Erythroblast (primary cell): ENCODE results near the gene KRCC1.

Experiments used
- DNase-seq, 2 experiments: peaks; one replicate each; lab custom pipeline; 2025; lab: John Stamatoyannopoulos, UW
- GATA1 ChIP-seq: IDR thresholded peaks from 2 replicates; pipeline ENCODE4 v1.6.1; 2011; ENCODE audit warnings: low read depth, mild to moderate bottlenecking, control low read depth, low read length, moderate library complexity
- POLR2A ChIP-seq: IDR thresholded peaks from 2 replicates; pipeline ENCODE4 v1.6.1; 2011; ENCODE audit warnings: mild to moderate bottlenecking, low read length

The KRCC1 gene

GRCh38 chr2:88055371-88056128 lies at the start of gene KRCC1:
Gene KRCC1, minus strand, starts transcription at chr2:88055783. Its CDS starts 27,220 bp downstream, at chr2:88028563.
- TF ChIP-seq POLR2A: peak; percentile 95
- no peak for TF ChIP-seq GATA1
- peak; percentile 96 to 97 for DNase-seq

- no peak for DNase-seq
- TF ChIP-seq GATA1 (no peak), POLR2A (no peak)
Measured at GRCh38 chr2:88100489-88100858, 44.9 kb upstream of the KRCC1 start.

DNA sequence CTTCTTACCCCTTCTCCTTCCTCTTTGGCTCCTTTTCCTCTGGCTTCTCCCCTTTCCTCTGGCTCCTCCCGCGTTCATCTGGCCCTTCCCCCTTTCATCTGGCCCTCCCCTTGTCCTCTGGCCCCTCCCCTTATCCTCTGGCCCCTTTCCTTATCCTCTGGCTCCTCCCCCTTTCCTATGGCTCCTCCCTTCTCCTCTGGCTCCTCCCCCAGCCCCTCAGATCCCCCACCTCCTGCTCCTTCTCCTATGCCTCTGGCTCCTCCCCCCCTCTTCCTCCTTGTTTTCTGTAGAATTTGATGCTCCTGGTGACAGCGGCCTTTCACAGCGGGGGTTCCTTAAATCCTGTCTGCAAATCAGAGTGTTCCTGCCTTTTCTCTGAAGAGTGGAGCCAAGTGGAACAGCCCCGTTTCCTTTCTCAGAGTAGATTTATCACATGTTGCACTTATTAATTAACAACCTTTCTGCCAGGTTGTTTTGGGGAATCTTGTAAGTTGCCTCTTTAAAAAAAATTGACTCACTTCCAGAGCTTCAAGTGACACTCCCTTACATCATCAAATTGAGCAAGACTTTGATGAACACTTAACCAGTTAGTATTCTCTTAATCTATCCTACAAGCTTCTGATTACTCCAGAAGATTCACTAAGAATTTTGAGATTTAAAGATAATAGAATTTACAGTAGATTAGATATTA lies 44.4 kb upstream of the KRCC1 start:
- TF ChIP-seq POLR2A (no peak), GATA1 (no peak)
- peak; percentile 17 to 64 for DNase-seq

DNA sequence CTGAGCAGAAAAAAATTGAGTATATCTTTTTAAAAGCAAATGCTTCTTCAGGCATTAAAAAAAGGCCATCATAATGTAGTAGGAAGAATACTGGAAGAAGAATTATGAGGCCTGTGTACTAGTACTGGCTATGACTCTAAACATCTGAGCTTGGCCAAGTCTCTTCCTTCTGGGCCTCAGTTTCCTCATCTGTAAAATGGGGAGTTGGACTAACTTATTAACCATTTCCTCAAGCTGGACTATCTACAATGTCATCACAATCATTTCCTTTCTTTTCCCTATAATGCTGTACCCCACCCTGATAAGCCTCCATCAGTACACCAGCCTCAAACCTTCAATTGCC lies 42.9 kb upstream of the KRCC1 start:
- TF ChIP-seq POLR2A: no peak
- no peak for TF ChIP-seq GATA1

GRCh38 chr2:88097891-88098557 lies 42.4 kb upstream of the KRCC1 start:
- no peak for TF ChIP-seq POLR2A
- no peak for TF ChIP-seq GATA1
- no peak for DNase-seq

More for the DNA sequence above, 42.9 kb upstream of the KRCC1 start:
- no peak for DNase-seq

DNA sequence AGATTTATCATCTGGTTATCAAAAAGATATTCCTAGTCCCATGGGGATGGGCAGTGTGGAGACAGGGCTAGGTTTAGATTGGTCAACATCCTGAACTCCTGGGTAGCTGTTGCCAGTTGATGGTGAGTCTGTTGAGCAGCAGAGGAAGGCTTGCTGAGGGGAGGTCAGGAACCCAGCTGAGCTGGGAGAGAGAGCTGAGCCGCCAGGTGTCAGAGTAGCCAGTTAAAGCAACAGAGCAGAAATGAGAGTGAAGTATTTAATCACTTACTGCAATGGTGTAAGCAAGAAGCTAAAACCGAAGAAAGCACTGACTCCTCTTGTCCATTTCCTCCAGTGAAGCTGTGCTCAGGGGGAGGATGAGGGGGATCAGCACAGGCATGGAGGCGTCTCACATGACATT lies 41.6 kb upstream of the KRCC1 start:
- TF ChIP-seq GATA1 (no peak), POLR2A (no peak)
- DNase-seq: no peak

DNA sequence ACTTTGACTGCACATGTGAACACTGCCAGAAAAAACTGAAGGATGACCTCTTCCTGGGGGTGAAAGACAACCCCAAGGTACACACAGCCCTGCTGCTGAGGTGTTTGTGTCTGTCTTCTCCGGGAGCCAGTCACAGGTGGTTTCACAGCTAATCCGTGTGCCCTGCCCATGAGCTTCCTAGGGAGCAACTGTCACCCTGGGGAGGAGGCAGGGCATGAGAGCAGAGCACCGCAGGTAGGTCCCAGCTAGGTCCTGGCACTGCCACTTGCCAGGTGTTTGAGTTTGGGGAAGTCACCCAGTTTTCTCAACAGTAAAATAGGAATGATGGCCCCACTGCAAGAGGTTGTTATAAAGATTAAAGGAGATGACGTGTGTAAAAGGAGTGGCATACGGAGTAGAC lies 41.1 kb upstream of the KRCC1 start:
- no peak for TF ChIP-seq GATA1
- no peak for TF ChIP-seq POLR2A
- no peak for DNase-seq

GRCh38 chr2:88095022-88095421 lies 39.4 kb upstream of the KRCC1 start:
- no peak for DNase-seq
- no peak for TF ChIP-seq POLR2A
- TF ChIP-seq GATA1: no peak

DNA sequence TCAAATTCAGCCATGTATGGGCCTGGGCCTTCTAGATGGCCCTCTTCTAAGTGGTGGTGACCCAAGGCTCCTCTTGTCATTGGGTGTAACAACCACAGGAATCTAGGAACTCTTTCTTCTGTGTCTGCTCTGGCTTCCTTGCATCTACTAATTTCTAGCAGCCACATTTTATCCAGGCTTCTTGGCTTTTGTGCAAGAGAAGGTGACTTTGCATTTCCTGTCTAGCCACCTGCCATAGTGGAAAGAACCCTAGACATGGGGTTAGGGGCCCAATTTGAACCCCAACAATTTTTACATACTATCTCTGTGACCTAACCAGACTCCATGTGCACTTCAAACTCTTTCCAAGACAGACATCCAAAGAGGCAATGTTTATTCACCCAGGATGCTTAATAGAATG lies 37.2 kb upstream of the KRCC1 start:
- no peak for TF ChIP-seq POLR2A
- TF ChIP-seq GATA1: no peak
- no peak for DNase-seq

- DNase-seq: no peak
Measured at GRCh38 chr2:88091943-88092342, 36.4 kb upstream of the KRCC1 start.

DNA sequence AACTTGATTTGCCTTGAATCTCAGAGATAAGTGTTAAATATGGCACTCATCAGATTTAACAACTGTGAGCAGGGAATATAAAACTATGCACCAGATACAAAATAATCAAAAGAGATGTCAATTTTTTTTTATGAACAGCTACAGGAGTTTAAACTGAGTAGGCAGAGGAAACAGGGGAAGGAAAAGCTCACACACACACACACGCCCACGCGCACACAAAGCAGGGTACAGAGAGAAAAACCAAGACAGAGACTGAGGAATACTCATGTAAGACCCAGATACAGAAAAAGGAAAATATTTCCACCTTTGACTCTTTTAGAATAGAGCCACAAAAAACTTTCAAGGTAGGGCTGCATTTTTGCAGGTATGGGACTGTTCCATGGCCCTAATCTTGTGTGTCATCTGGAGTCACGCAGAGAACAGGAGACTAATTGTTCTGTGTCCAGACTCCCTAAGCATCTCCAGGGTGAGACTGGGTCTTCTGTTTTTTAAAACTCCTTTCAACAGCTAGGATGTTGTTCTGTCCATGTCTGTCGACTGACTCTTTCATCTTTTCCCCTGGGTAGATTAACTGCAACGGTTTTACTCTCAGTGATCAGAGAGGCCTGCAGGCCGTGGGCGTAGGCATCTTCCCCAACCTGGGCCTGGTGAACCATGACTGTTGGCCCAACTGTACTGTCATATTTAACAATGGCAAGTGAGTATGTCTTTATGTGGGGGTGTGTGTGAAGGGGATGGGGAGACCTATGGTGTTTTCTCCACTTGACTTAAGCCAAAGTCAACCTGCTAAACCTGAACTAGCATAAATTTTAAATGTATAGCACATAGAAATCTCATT lies 35.1 kb upstream of the KRCC1 start:
- DNase-seq: no peak
- TF ChIP-seq GATA1: no peak
- no peak for TF ChIP-seq POLR2A

More at GRCh38 chr2:88091943-88092342, 36.4 kb upstream of the KRCC1 start:
- no peak for TF ChIP-seq POLR2A
- no peak for TF ChIP-seq GATA1

- no peak for DNase-seq
- TF ChIP-seq GATA1 (no peak), POLR2A (no peak)
Measured at GRCh38 chr2:88088999-88089398, 33.4 kb upstream of the KRCC1 start.

DNA sequence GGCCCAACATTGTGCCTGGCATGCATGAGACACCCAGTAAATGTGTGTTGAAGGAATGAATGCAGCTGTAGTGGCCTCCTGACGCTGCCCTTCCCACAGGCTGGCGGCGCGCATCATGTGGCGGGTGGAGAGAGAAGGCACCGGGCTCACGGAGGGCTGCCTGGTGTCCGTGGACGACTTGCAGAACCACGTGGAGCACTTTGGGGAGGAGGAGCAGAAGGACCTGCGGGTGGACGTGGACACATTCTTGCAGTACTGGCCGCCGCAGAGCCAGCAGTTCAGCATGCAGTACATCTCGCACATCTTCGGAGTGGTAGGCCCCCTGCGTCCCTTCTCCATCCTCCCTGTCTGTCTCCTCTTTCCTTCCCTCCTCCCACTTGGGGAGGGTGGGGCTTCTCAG lies 32.2 kb upstream of the KRCC1 start:
- DNase-seq: no peak

GRCh38 chr2:88087073-88087472 lies 31.5 kb upstream of the KRCC1 start:
- no peak for DNase-seq
- no peak for TF ChIP-seq POLR2A
- TF ChIP-seq GATA1: no peak

More for the DNA sequence above, 32.2 kb upstream of the KRCC1 start:
- TF ChIP-seq POLR2A (no peak), GATA1 (no peak)
